A549 (cell line): ENCODE results near the gene CORO2B. TPM values are rescaled to one million over a fixed set of nuclear protein-coding genes. Genes with fewer than 3 reads are reported as not detected.

Experiments
- ATAC-seq, 2 experiments: fragments of 200-7000 bp in 1 of 2; fragments of >200 bp in 1 of 2; cut with Nextera tagmentation in 1 of 2; cut with Tn5 transposase in 1 of 2; 3 replicates each; pipeline versions ENCODE4 v1.8.0 to v1.9.1; 2018 to 2020; ENCODE audit warnings: mild to moderate bottlenecking in 1 of 2, moderate library complexity in 1 of 2
- CTCF ChIA-PET: fragments of 300-600 bp; sonication (Branson Sonifier 250); formaldehyde crosslinking; extraction: SDS; loops from one replicate; lab custom pipeline; 2021; ENCODE audit warnings: antibody characterized with exemption, inconsistent platforms; lab: Yijun Ruan, JAX
- POLR2A ChIA-PET: fragments of 350-600 bp; formaldehyde crosslinking; extraction: SDS; loops from one replicate; lab custom pipeline; 2021; ENCODE audit warnings: antibody characterized with exemption, inconsistent platforms; lab: Yijun Ruan, JAX
- DNase-seq, 2 experiments: peaks; one replicate each; pipeline versions ENCODE4 v3.0.0 to v3.0.0-alpha.2; 2011 to 2016; ENCODE audit warnings: low read depth in 1 of 2, low spot score in 1 of 2
- FAIRE-seq: peaks from 2 replicates; lab custom pipeline; 2011; peaks lifted over from hg19 to GRCh38; lab: Jason Lieb, UNC
- H3K27ac ChIP-seq, 2 experiments: fragments of >200 bp; sonication (Bioruptor Twin); formaldehyde crosslinking; 3 replicates each; pipeline ENCODE4 v1.5.1; 2016 to 2017
- H3K4me1 ChIP-seq: fragments of >200 bp; sonication (Bioruptor Twin); formaldehyde crosslinking; 3 replicates; pipeline ENCODE4 v1.6.1; 2016
- H3K4me2 ChIP-seq: fragments of >200 bp; sonication (Bioruptor Twin); formaldehyde crosslinking; 3 replicates; pipeline ENCODE4 v1.6.1; 2016
- H3K4me3 ChIP-seq: fragments of >200 bp; sonication (Bioruptor Twin); formaldehyde crosslinking; 3 replicates; pipeline ENCODE4 v1.5.1; 2016
- H3K9me3 ChIP-seq: fragments of >200 bp; sonication (Bioruptor Twin); formaldehyde crosslinking; 3 replicates; pipeline ENCODE4 v1.6.1; 2016
- BHLHE40 ChIP-seq: IDR thresholded peaks from 2 replicates; pipeline ENCODE4 v1.6.1; 2012; ENCODE audit warnings: low read depth, low read length, inconsistent platforms
- CBX2 ChIP-seq: fragments of 200-600 bp; sonication (generic); IDR thresholded peaks from 2 replicates; pipeline ENCODE4 v1.6.1; 2016; ENCODE audit warnings: low read depth, mild to moderate bottlenecking, borderline replicate concordance
- CHD2 ChIP-seq: fragments of 150-350 bp; IDR thresholded peaks from 2 replicates; pipeline ENCODE4 v1.6.1; 2014; ENCODE audit warnings: low read length; ENCODE audit not compliant: partially characterized antibody
- CHD4 ChIP-seq: fragments of 200-600 bp; sonication (generic); IDR thresholded peaks from 2 replicates; pipeline ENCODE4 v1.6.1; 2016; ENCODE audit warnings: antibody characterized with exemption, mild to moderate bottlenecking, borderline replicate concordance
- GATA3 ChIP-seq: IDR thresholded peaks from 2 replicates; pipeline ENCODE4 v1.6.1; 2012; ENCODE audit warnings: borderline replicate concordance
- HES2 ChIP-seq: fragments of >200 bp; sonication (Bioruptor Twin); formaldehyde crosslinking; IDR thresholded peaks from 2 replicates; pipeline ENCODE4 v1.6.1; 2016
- HOXB13 ChIP-seq: fragments of 250-450 bp; sonication (Bioruptor Pico); IDR thresholded peaks from 2 replicates; pipeline ENCODE4 v1.5.0; 2020; ENCODE audit warnings: low read depth, mild to moderate bottlenecking, moderate library complexity
- JUNB ChIP-seq: fragments of >200 bp; sonication (Bioruptor Twin); formaldehyde crosslinking; IDR thresholded peaks from 2 replicates; pipeline ENCODE4 v1.6.1; 2016
- MAFK ChIP-seq: fragments of 450-650 bp; IDR thresholded peaks from 2 replicates; pipeline ENCODE4 v1.6.1; 2014; ENCODE audit not compliant: partially characterized antibody
- MAZ ChIP-seq: fragments of 150-350 bp; IDR thresholded peaks from 2 replicates; pipeline ENCODE4 v1.6.1; 2014; ENCODE audit warnings: antibody characterized with exemption, low read depth, low read length, borderline replicate concordance
- NR3C1 ChIP-seq: fragments of >200 bp; sonication (Bioruptor Twin); formaldehyde crosslinking; IDR thresholded peaks from 3 replicates; pipeline ENCODE4 v1.6.1; 2017
- PBX3 ChIP-seq: IDR thresholded peaks from 2 replicates; pipeline ENCODE4 v1.6.1; 2012
- PHF8 ChIP-seq: fragments of 200-600 bp; sonication (generic); IDR thresholded peaks from 2 replicates; pipeline ENCODE4 v1.6.1; 2016; ENCODE audit warnings: low read depth, mild to moderate bottlenecking, antibody characterized with exemption, moderate library complexity, borderline replicate concordance
- RCOR1 ChIP-seq: fragments of 150-350 bp; IDR thresholded peaks from 2 replicates; pipeline ENCODE4 v1.6.1; 2014; ENCODE audit warnings: antibody characterized with exemption, low read length, low read depth
- RFX5 ChIP-seq: fragments of 450-650 bp; IDR thresholded peaks from 2 replicates; pipeline ENCODE4 v1.7.1; 2014; ENCODE audit warnings: antibody characterized with exemption, mild to moderate bottlenecking, moderate library complexity
- SREBF2 ChIP-seq: fragments of 450-650 bp; IDR thresholded peaks from 2 replicates; pipeline ENCODE4 v1.6.1; 2014; ENCODE audit warnings: mild to moderate bottlenecking, moderate library complexity
- TFCP2L1 ChIP-seq: fragments of 250-450 bp; sonication (Bioruptor Pico); IDR thresholded peaks from 2 replicates; pipeline ENCODE4 v1.5.0; 2021; ENCODE audit warnings: mild to moderate bottlenecking
- USF2 ChIP-seq: fragments of 450-650 bp; IDR thresholded peaks from 2 replicates; pipeline ENCODE4 v1.6.1; 2014; ENCODE audit warnings: antibody characterized with exemption
- ZFP36 ChIP-seq: fragments of 450-650 bp; IDR thresholded peaks from 2 replicates; pipeline ENCODE4 v1.6.1; 2014; ENCODE audit warnings: borderline replicate concordance; ENCODE audit not compliant: partially characterized antibody
- ZNF302 ChIP-seq: fragments of 250-450 bp; sonication (Bioruptor Pico); IDR thresholded peaks from 2 replicates; pipeline ENCODE4 v1.9.0; 2021; ENCODE audit warnings: inconsistent platforms, mild to moderate bottlenecking, moderate library complexity
- WGBS: methylation state at CpG from one replicate; pipeline ENCODE4 v1.1.6; 2017; ENCODE audit errors: missing lambda C conversion rate; 5-methylcytosine and 5-hydroxymethylcytosine counted together
- polyA plus RNA-seq, 4 experiments: library from polyadenylated mRNA; depleted of rRNA in 3 of 4; stranded (reverse); fragments of >200 nt; fragmentation: RNase III in 1 of 4; extraction: RNeasy Plus Mini Kit Qiagen cat#74134 plus additional on column Dnase treatment in 1 of 4; gene quantifications; 2 replicates in 3 of 4; 3 replicates in 1 of 4; pipeline ENCODE4 v1.2.3, GENCODE V29; 2011 to 2017

Gene CORO2B
- polyA plus RNA-seq, 2 of the 4 experiments (the other 2 are of a cell fraction) = 2.0 to 2.3 TPM

DNA sequence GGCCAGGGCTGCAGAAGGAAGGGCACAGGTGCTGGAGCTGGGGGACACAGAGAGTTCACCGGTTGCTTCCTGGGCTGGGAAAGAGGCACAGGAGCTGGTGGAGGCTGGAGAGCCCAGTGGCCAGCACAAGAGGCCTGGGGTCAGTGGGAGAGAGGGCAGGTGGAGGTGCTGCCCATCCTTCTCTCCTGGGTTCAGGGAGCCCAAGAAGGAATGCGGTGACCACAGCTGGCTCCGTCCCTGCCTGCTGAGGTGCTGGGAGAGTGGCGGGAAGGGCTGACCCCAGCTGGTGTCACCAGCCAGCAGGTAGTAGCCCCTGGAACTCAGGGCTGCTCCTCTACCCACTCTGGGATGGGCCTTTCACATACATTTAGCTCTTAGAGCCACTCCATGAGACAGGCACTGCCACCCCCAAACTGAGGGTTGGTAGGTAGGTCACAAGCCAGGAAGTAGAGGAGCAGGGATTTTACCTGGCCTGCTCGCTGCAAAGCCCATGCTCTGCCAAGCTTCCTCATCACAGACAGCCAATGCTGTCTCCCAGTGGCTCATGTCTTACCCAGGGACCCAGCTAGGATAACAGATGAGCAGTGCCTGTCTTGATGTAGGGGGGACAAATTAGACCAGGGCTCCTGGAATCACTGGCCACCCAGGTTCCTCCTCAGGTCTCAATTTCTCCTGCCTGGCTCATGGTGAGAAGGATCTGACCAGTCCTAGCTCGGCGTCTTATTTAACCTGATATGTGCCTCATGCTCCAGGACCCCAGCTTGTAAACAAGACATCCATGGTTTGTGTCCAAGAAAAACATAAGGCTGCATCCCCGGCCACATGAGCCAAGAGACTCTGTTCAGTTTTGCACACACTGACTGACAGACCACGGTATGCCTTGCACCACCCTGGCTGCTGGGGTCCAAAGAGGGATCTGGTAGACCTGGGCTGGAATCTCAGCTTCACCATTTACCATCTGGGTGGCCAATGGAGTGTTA, 119.2 kb downstream of the CORO2B start:
- no peaks in the 10 kb centered on the region for H3K9me3 ChIP-seq
- ATAC-seq (no peak), FAIRE-seq (no peak), DNase-seq (no peak)
- POLR2A ChIA-PET = no interaction called here
- no peak for TF ChIP-seq BHLHE40
- no peak for TF ChIP-seq PHF8
- no peak overlapping the region for H3K27ac ChIP-seq
- no peaks in the 10 kb centered on the region for H3K4me1 ChIP-seq
- no peak overlapping the region for H3K4me3 ChIP-seq
- CTCF ChIA-PET = interaction anchor here (0.7 to 5.5 kb wide), 8 partner anchors 9 to 391 kb away, joined by 3 to 29 read pairs (median 4); no protein-coding TSS in a partner anchor
- no peak overlapping the region for H3K4me2 ChIP-seq
- WGBS = 67% methylated on average over 9 of the region's 9 CpGs

DNA sequence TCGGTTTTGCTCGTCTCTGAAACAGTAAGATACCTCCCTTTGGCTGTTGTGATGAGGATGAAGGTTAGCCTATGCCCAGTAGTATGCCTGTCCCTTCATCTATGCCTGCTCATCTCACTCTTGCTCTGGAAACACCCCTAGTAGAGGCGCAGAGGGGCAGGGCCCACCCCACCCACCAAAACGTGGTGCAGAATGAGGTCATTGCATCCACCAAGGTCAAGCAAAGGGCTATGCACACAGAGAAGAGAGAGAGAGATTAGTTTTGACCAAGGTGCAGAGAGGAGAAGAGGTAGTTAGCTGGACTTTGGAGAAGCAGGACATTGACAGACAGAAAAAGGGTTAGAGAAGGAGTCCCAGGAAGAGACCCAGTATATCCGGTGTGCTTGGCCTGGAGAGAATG, 119.9 kb downstream of the CORO2B start:
- POLR2A ChIA-PET = no interaction called here
- FAIRE-seq = no peak
- 36% methylated on average over 5 of the region's 5 CpGs for WGBS
- ATAC-seq = no peak
- Histone ChIP-seq H3K27ac (no peak overlapping the region), H3K4me2 (no peak overlapping the region), H3K4me1 (no peaks in the 10 kb centered on the region), H3K4me3 (no peak overlapping the region), H3K9me3 (no peaks in the 10 kb centered on the region)
- CTCF ChIA-PET = interaction anchor here (1.0 to 5.5 kb wide), 6 partner anchors 8 to 392 kb away, joined by 3 to 29 read pairs (median 4); no protein-coding TSS in a partner anchor
- no peak for DNase-seq
- no peak for TF ChIP-seq NR3C1
- TF ChIP-seq JUNB = no peak
- TF ChIP-seq ZNF302 (CRISPR knock-in tag) = no peak
- TF ChIP-seq GATA3 = no peak
- TF ChIP-seq TFCP2L1 (CRISPR knock-in tag) = no peak

- WGBS = 62% methylated on average over 12 of the region's 12 CpGs
- Histone ChIP-seq H3K4me1 (no peaks in the 10 kb centered on the region), H3K27ac (no peak overlapping the region), H3K4me2 (no peak overlapping the region), H3K9me3 (no peaks in the 10 kb centered on the region), H3K4me3 (no peak overlapping the region)
- CTCF ChIA-PET = interaction anchor here (1.0 to 5.5 kb wide), 9 partner anchors 25 to 392 kb away, joined by 3 to 29 read pairs (median 4); no protein-coding TSS in a partner anchor
- ATAC-seq (no peak; a peak in 3 of 6 replicates), FAIRE-seq (no peak), DNase-seq (no peak)
- no peak for TF ChIP-seq CHD4
- TF ChIP-seq HES2 = no peak
- no peak for TF ChIP-seq SREBF2
- no peak for TF ChIP-seq ZNF302 (CRISPR knock-in tag)
- TF ChIP-seq PBX3 = no peak
- TF ChIP-seq RFX5 = no peak
- TF ChIP-seq CBX2 = no peak
- no peak for TF ChIP-seq MAFK
- no peak for TF ChIP-seq TFCP2L1 (CRISPR knock-in tag)
- no peak for TF ChIP-seq RCOR1
- TF ChIP-seq ZFP36 = no peak
- no peak for TF ChIP-seq USF2
- no peak for TF ChIP-seq HOXB13 (CRISPR knock-in tag)
- TF ChIP-seq MAZ = no peak
- no peak for TF ChIP-seq NR3C1
- TF ChIP-seq CHD2 = no peak
- no peak for TF ChIP-seq GATA3
- POLR2A ChIA-PET = no interaction called here
Observed at GRCh38 chr15:68699124-68699880, 120.5 kb downstream of the CORO2B start.
